ENCODE measurements around the gene PLA2G12B.

- TF ChIP-seq POLR2A (IDR thresholded peaks at IDR 0.05) (no peak), POLR2AphosphoS5 (IDR thresholded peaks at IDR 0.05; ENCODE audit: insufficient read depth in 1 of 2, low read depth in 1 of 2) (no peak)
- TF ChIP-seq, protein P1, sequence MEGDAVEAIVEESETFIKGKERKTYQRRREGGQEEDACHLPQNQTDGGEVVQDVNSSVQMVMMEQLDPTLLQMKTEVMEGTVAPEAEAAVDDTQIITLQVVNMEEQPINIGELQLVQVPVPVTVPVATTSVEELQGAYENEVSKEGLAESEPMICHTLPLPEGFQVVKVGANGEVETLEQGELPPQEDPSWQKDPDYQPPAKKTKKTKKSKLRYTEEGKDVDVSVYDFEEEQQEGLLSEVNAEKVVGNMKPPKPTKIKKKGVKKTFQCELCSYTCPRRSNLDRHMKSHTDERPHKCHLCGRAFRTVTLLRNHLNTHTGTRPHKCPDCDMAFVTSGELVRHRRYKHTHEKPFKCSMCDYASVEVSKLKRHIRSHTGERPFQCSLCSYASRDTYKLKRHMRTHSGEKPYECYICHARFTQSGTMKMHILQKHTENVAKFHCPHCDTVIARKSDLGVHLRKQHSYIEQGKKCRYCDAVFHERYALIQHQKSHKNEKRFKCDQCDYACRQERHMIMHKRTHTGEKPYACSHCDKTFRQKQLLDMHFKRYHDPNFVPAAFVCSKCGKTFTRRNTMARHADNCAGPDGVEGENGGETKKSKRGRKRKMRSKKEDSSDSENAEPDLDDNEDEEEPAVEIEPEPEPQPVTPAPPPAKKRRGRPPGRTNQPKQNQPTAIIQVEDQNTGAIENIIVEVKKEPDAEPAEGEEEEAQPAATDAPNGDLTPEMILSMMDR (IDR thresholded peaks at IDR 0.05), result no peak
These were observed 67.6 kb downstream of the PLA2G12B start for GRCh38 chr10:72887043-72887442.
